GM19238 (cell line): ENCODE results near the gene FOXI1.

Experiments used
- DNase-seq: peaks from one replicate; pipeline ENCODE4 v3.0.0; 2011; ENCODE audit warnings: low spot score; ENCODE audit not compliant: insufficient read length

The FOXI1 gene

GRCh38 chr5:170149206-170149515 lies 43.5 kb downstream of the FOXI1 start:
- DNase-seq: no peak

- DNase-seq: no peak
Measured at GRCh38 chr5:170150713-170151096, 45.0 kb downstream of the FOXI1 start.

GRCh38 chr5:170151097-170151831 lies 45.6 kb downstream of the FOXI1 start:
- DNase-seq: peak; percentile 12

GRCh38 chr5:170152767-170153166 lies 47.1 kb downstream of the FOXI1 start:
- DNase-seq: no peak

GRCh38 chr5:170154297-170154696 lies 48.6 kb downstream of the FOXI1 start:
- no peak for DNase-seq

GRCh38 chr5:170154744-170155143 lies 49.0 kb downstream of the FOXI1 start:
- no peak for DNase-seq

- no peak for DNase-seq
Measured at GRCh38 chr5:170155771-170156170, 50.1 kb downstream of the FOXI1 start.

- no peak for DNase-seq
Measured at GRCh38 chr5:170159101-170159698, 53.5 kb downstream of the FOXI1 start.
